Mucosa of descending colon (tissue), 3 donors: ENCODE results near the gene KANSL1L. TPM values are rescaled to one million over a fixed set of nuclear protein-coding genes. Genes with fewer than 3 reads are reported as not detected.
"Not testable (repeated sequence)": the region's sequence is repeated elsewhere in the genome, so short reads cannot be mapped to it uniquely, and the experiment has no call there.

ENCODE experiments used
- ATAC-seq: fragments of 200-7000 bp; cut with Tn5 transposase; one replicate; pipeline ENCODE4 v1.9.1; 2020; ENCODE audit warnings: mild to moderate bottlenecking, moderate library complexity
- DNase-seq, 3 donors: peaks; one replicate each; pipeline ENCODE4 v3.0.0-alpha.2; 2020
- H3K36me3 ChIP-seq: fragments of 200-600 bp; one replicate; pipeline ENCODE4 v1.8.0; 2021; ENCODE audit warnings: low read depth, mild to moderate bottlenecking
- H3K4me1 ChIP-seq: fragments of 200-600 bp; one replicate; pipeline ENCODE4 v1.8.0; 2021; ENCODE audit warnings: low read depth, mild to moderate bottlenecking
- H3K4me3 ChIP-seq: fragments of 200-600 bp; one replicate; pipeline ENCODE4 v1.8.0; 2021; ENCODE audit warnings: mild to moderate bottlenecking
- H3K9me3 ChIP-seq: fragments of 200-600 bp; one replicate; pipeline ENCODE4 v1.8.0; 2021; ENCODE audit warnings: mild to moderate bottlenecking
- intact Hi-C, 2 donors: fragments of 100-400 bp; cut with DNase I in 1 of 2; cut with micrococcal nuclease in 1 of 2; formaldehyde crosslinking; loops; one replicate each; pipeline versions ENCODE4 v1.11.0 to v1.11.1; 2022; cut with DNase I, micrococcal nuclease
- total RNA-seq, 3 donors: library from RNA; stranded (reverse); fragmentation: NEBNext Ultra II Directional in 2 of 3; extraction: Animal tissue kit (Norgen Biotek cat#: 25700) in 2 of 3; gene quantifications; one replicate each; pipeline versions ENCODE4 v1.2.1 to v1.2.4, GENCODE V29; 2021 to 2023
- TF ChIP-seq, protein P1 (sequence below): fragments of 200-600 bp; IDR thresholded peaks from one replicate; pipeline ENCODE4 v1.8.0; 2022; ENCODE audit warnings: antibody characterized with exemption, mild to moderate bottlenecking
- donor health status: DM: no; HTN: no; CAD: no; lungs with moderate emphysema.
- donor health status: DM: no; HTN: no; CAD: no.
- donor health status: DM: no; HTN: yes; CAD: no.

Gene KANSL1L
- total RNA-seq, 3 donors from 2014 or later: 6.8 to 29.2 (median 7.7) TPM

DNA sequence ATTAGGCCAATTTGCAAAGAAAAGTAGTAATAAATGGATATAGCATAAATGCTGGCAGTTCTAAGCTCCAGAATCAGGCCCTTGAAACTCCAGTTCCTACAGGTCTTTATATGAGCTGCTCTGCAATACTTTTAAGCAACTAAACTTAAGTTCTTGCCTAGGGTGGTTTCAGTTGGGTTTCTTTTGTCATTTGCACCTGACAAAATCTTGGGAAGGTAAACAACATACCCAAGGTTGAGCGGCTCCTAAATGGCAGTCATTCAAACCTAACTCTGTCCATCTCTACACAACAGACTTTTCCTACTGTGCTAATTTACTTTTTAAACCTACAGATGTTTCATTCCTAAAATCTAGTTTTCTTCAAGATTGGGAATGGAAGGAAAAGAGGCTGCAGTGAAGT is 9.3 kb upstream of the KANSL1L start:
- TF ChIP-seq, protein P1, sequence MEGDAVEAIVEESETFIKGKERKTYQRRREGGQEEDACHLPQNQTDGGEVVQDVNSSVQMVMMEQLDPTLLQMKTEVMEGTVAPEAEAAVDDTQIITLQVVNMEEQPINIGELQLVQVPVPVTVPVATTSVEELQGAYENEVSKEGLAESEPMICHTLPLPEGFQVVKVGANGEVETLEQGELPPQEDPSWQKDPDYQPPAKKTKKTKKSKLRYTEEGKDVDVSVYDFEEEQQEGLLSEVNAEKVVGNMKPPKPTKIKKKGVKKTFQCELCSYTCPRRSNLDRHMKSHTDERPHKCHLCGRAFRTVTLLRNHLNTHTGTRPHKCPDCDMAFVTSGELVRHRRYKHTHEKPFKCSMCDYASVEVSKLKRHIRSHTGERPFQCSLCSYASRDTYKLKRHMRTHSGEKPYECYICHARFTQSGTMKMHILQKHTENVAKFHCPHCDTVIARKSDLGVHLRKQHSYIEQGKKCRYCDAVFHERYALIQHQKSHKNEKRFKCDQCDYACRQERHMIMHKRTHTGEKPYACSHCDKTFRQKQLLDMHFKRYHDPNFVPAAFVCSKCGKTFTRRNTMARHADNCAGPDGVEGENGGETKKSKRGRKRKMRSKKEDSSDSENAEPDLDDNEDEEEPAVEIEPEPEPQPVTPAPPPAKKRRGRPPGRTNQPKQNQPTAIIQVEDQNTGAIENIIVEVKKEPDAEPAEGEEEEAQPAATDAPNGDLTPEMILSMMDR: no peak
- Histone ChIP-seq H3K36me3 (no peaks in the 10 kb centered on the region), H3K9me3 (peaks cover 17% of the 10 kb centered on the region), H3K4me1 (no peaks in the 10 kb centered on the region), H3K4me3 (no peak overlapping the region)
- DNase-seq: no peak
- intact Hi-C loops: no loop called here
- no peak for ATAC-seq

DNA sequence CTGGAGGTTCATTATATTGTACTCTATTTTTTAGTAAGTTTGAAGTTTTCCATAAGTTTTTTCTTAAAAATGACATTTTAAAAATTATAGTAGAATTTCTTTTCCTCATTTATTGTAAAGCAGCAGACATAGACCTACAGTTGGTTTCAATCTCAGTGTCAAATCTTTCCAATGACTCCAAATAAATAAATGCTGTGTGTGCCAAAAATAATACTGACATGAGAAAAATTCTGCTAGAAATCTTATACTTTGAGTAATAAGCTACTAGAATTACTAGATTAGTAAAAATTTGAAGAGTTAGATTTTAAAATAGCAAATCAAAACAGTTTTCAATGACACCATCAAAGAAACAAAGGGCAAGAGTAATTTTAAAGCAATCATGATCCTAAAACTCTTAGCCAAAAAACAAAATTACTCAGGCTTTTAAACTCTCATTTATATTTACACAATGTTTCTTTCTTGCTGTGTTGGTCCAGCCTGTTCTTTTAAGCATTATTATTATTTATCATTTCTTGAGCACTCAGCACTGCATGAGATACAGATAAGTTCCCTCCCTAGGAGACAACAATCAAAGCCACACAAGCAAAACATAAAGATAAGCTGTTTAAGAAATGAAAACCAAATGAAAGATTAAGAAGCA is 8.3 kb upstream of the KANSL1L start:
- Histone ChIP-seq H3K9me3 (peaks cover 8% of the 10 kb centered on the region), H3K4me1 (no peaks in the 10 kb centered on the region), H3K36me3 (no peaks in the 10 kb centered on the region), H3K4me3 (no peak overlapping the region)
- intact Hi-C loops: no loop called here
- DNase-seq (no peak), ATAC-seq (no peak)
- TF ChIP-seq, protein P1: no peak

DNA sequence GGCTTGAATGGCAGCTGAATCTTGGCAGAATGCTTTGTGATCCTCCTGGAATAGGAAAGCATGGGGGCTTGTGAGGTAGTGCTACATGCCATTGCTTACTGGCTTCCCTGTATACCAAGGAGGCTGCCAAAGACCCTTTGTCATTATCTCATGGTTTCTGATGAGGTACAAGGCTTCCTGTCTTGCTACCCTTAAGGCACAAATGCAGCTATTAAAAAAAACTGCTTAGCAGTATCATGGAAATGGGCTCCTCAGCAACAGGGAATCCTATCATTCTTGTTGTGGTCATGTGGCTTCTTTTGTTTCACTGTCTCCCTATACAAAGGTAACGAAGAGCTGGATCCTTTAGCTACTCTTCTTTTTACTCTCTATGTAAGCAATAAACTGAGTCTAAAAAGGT is 6.6 kb upstream of the KANSL1L start:
- H3K9me3 ChIP-seq: no peaks in the 10 kb centered on the region
- ATAC-seq: no peak
- H3K4me3 ChIP-seq: no peak overlapping the region
- intact Hi-C loops: no loop called here
- no peaks in the 10 kb centered on the region for H3K36me3 ChIP-seq
- TF ChIP-seq, protein P1: no peak
- H3K4me1 ChIP-seq: no peaks in the 10 kb centered on the region
- no peak for DNase-seq

DNA sequence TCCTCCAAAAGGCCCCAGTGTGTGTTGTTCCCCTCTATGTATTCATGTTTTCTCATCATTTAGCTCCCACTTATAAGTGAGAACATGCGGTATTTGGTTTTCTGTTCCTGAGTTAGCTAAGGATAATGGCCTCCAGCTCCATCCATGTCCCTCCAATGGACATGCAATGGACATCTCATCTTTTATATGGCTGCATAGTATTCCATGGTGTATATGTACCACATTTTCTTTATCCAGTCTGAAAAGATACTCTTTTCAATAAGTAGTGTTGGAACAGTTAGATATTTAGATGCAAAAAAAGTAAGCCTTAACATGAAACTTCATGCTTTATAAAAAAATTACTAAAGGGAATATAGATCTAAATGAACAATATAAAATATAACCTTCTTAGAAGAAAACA is 5.9 kb upstream of the KANSL1L start:
- ATAC-seq, H3K4me3 ChIP-seq, DNase-seq, intact Hi-C loops, H3K36me3 ChIP-seq, H3K9me3 ChIP-seq, H3K4me1 ChIP-seq: not testable (repeated sequence)

DNA sequence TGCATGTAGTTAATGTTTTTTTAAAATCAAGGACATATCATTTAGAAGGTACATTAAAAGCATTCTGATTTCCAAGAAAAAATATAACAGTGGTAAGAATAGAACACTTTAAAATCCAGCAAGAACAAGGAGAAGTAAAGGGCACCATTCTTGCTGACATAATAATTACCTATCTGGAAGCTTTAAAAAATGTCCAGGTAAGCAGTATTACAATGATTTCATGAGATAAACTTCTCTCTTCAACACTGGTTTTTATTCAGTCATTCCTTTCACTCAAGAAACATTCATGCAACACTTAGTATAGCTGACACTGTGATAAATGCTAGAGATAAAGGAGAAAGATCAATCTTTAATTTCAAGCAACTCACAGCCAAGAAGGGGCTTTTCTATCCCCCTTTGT is 2.9 kb upstream of the KANSL1L start:
- Histone ChIP-seq H3K4me3 (no peak overlapping the region), H3K4me1 (peaks cover 17% of the 10 kb centered on the region), H3K36me3 (no peaks in the 10 kb centered on the region), H3K9me3 (no peaks in the 10 kb centered on the region)
- ATAC-seq (no peak), DNase-seq (no peak)
- TF ChIP-seq, protein P1: no peak
- intact Hi-C loops: no loop called here

DNA sequence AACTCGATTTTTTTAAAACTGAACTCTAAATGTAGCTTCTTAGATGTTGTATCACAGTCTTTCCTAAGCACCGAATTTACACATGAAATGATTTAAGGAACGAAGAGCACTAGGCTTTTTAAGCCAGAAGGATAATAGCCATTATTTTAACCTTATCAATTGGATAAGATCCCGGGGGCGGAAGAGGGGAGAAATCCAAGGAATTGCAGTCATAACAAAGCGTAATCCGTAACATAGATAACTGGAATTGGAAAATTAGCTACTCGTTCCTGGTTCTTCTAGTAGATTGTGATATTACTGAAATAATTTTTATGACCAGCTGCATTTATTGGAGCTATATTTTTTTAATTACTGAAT is 988 bp upstream of the KANSL1L start:
- Histone ChIP-seq H3K4me3 (no peak overlapping the region), H3K4me1 (peaks cover 17% of the 10 kb centered on the region), H3K9me3 (no peaks in the 10 kb centered on the region), H3K36me3 (no peaks in the 10 kb centered on the region)
- no peak for ATAC-seq
- TF ChIP-seq, protein P1: no peak
- intact Hi-C loops: no loop called here
- no peak for DNase-seq
